H1 (cell line): ENCODE data around the gene MAGI2. TPM values are rescaled to one million over a fixed set of nuclear protein-coding genes. Genes with fewer than 3 reads are reported as not detected.

Source experiments
- CTCF ChIA-PET: fragments of 300-600 bp; sonication (Branson Sonifier 250); formaldehyde crosslinking; loops from one replicate; lab custom pipeline; 2021; ENCODE audit not compliant: partially characterized antibody; lab: Charles Lee
- POLR2A ChIA-PET: fragments of 300-600 bp; sonication (Branson Sonifier 250); formaldehyde crosslinking; loops from one replicate; lab custom pipeline; 2021; ENCODE audit warnings: inconsistent platforms; ENCODE audit not compliant: partially characterized antibody; lab: Charles Lee
- DNase-seq, 2 experiments: peaks; one replicate each; pipeline versions ENCODE4 v3.0.0 to v3.0.0-alpha.2; 2010 to 2022; ENCODE audit warnings: low spot score in 2 of 2, low read depth in 1 of 2, mixed read lengths in 1 of 2
- FAIRE-seq: peaks from 2 replicates; lab custom pipeline; 2011; peaks lifted over from hg19 to GRCh38; lab: Jason Lieb, UNC
- H2AFZ ChIP-seq: 2 replicates; pipeline ENCODE4 v1.8.1; 2012; ENCODE audit warnings: low read length, inconsistent platforms
- H2AK5ac ChIP-seq: 2 replicates; pipeline ENCODE4 v1.6.1; 2013; ENCODE audit warnings: low read depth, low read length
- H2BK120ac ChIP-seq: replicated peaks from 2 replicates; pipeline ENCODE3; 2013; ENCODE audit warnings: low read depth, low read length, inconsistent platforms
- H2BK12ac ChIP-seq: 2 replicates; pipeline ENCODE4 v1.6.1; 2013; ENCODE audit warnings: low read depth, low read length
- H2BK15ac ChIP-seq: 2 replicates; pipeline ENCODE4 v1.6.1; 2013; ENCODE audit warnings: low read length
- H2BK20ac ChIP-seq: 2 replicates; pipeline ENCODE4 v1.6.1; 2013; ENCODE audit warnings: low read length
- H2BK5ac ChIP-seq: 2 replicates; pipeline ENCODE4 v1.6.1; 2013; ENCODE audit warnings: low read depth, low read length
- H3K14ac ChIP-seq: 2 replicates; pipeline ENCODE4 v1.6.1; 2013; ENCODE audit warnings: inconsistent platforms; ENCODE audit not compliant: insufficient read length
- H3K18ac ChIP-seq: 2 replicates; pipeline ENCODE4 v1.6.1; 2013; ENCODE audit warnings: low read length; ENCODE audit errors: extremely low read depth
- H3K23ac ChIP-seq: 2 replicates; pipeline ENCODE4 v1.6.1; 2013; ENCODE audit warnings: inconsistent platforms; ENCODE audit not compliant: insufficient read length
- H3K23me2 ChIP-seq: 2 replicates; pipeline ENCODE4 v1.6.1; 2013; ENCODE audit warnings: low read depth, low read length
- H3K27ac ChIP-seq: 2 replicates; pipeline ENCODE4 v1.6.1; 2011; ENCODE audit warnings: low read depth, low read length, inconsistent platforms
- H3K27me3 ChIP-seq, 4 experiments: replicated peaks in 1 of 4; 1 replicate in 1 of 4; 2 replicates in 3 of 4; pipeline versions ENCODE4 v1.6.1 to v1.8.1; 2011 to 2013; ENCODE audit warnings: low read length in 3 of 4, mild to moderate bottlenecking in 3 of 4, inconsistent platforms in 2 of 4, mixed read lengths in 2 of 4, moderate library complexity in 1 of 4; ENCODE audit not compliant: control insufficient read depth in 3 of 4, insufficient read depth in 3 of 4; ENCODE audit errors: extremely low read depth in 1 of 4
- H3K36me3 ChIP-seq, 4 experiments: 2 replicates each; pipeline versions ENCODE4 v1.6.1 to v1.8.1; 2011 to 2013; ENCODE audit warnings: mild to moderate bottlenecking in 4 of 4, low read length in 3 of 4, moderate library complexity in 2 of 4, control low read depth in 1 of 4, inconsistent platforms in 1 of 4; ENCODE audit not compliant: insufficient read depth in 4 of 4, control insufficient read depth in 2 of 4
- H3K4ac ChIP-seq: replicated peaks from 2 replicates; pipeline ENCODE3; 2013; ENCODE audit warnings: low read length, low read depth, mixed read lengths, inconsistent platforms; ENCODE audit not compliant: insufficient read length
- H3K4me1 ChIP-seq, 4 experiments: replicated peaks in 1 of 4; 1 replicate in 1 of 4; 2 replicates in 3 of 4; pipeline versions ENCODE4 v1.6.1 to v1.8.1; 2011 to 2013; ENCODE audit warnings: low read length in 3 of 4, inconsistent platforms in 2 of 4, mixed read lengths in 1 of 4; ENCODE audit not compliant: insufficient read depth in 4 of 4, control insufficient read depth in 3 of 4
- H3K4me2 ChIP-seq, 2 experiments: 2 replicates each; pipeline versions ENCODE4 v1.6.1 to v1.8.1; 2011 to 2013; ENCODE audit warnings: low read depth in 2 of 2, low read length in 2 of 2, control low read depth in 1 of 2, inconsistent platforms in 1 of 2, mild to moderate bottlenecking in 1 of 2; ENCODE audit not compliant: insufficient read depth in 1 of 2
- H3K4me3 ChIP-seq, 4 experiments: fragments of 200-600, 300-600 bp in 1 of 4; sonication (generic), shearing (Covaris generic), sonication (Bioruptor Twin) in 1 of 4; 2 replicates each; pipeline versions ENCODE4 v1.5.1 to v1.8.1; 2011 to 2016; ENCODE audit warnings: low read length in 4 of 4, low read depth in 3 of 4, control low read depth in 2 of 4, inconsistent platforms in 2 of 4, mild to moderate bottlenecking in 2 of 4, mixed read lengths in 1 of 4, moderate library complexity in 1 of 4; ENCODE audit not compliant: insufficient read depth in 2 of 4; ENCODE audit errors: extremely low read depth in 1 of 4
- H3K56ac ChIP-seq: replicated peaks from 2 replicates; pipeline ENCODE3; 2013; ENCODE audit warnings: low read depth, mild to moderate bottlenecking, mixed read lengths, low read length, inconsistent platforms; ENCODE audit not compliant: insufficient read length
- H3K79me1 ChIP-seq: 2 replicates; pipeline ENCODE4 v1.6.1; 2013; ENCODE audit warnings: low read depth, low read length, control low read depth
- H3K79me2 ChIP-seq, 2 experiments: 2 replicates each; pipeline versions ENCODE4 v1.6.1 to v1.8.1; 2012 to 2013; ENCODE audit warnings: low read length in 2 of 2, mild to moderate bottlenecking in 2 of 2, inconsistent platforms in 1 of 2; ENCODE audit not compliant: insufficient read depth in 2 of 2, control insufficient read depth in 1 of 2
- H3K9ac ChIP-seq, 4 experiments: replicated peaks in 1 of 4; 1 replicate in 1 of 4; 2 replicates in 3 of 4; pipeline versions ENCODE4 v1.6.1 to v1.8.1; 2011 to 2013; ENCODE audit warnings: low read depth in 3 of 4, low read length in 3 of 4, control low read depth in 2 of 4, mild to moderate bottlenecking in 2 of 4, moderate library complexity in 2 of 4, inconsistent platforms in 1 of 4; ENCODE audit errors: extremely low read depth in 1 of 4
- H3K9me3 ChIP-seq, 2 experiments: 2 replicates each; pipeline versions ENCODE4 v1.6.1 to v1.8.1; 2012 to 2013; ENCODE audit warnings: mild to moderate bottlenecking in 2 of 2, moderate library complexity in 2 of 2, control low read depth in 1 of 2, inconsistent platforms in 1 of 2, low read depth in 1 of 2, low read length in 1 of 2, mixed read lengths in 1 of 2; ENCODE audit not compliant: insufficient read depth in 2 of 2
- H4K20me1 ChIP-seq, 2 experiments: replicated peaks in 1 of 2; 2 replicates each; pipeline versions ENCODE3 to v1.8.1; 2011 to 2013; ENCODE audit warnings: inconsistent platforms in 2 of 2, low read length in 2 of 2, mild to moderate bottlenecking in 1 of 2; ENCODE audit not compliant: insufficient read depth in 2 of 2, control insufficient read depth in 1 of 2
- H4K5ac ChIP-seq: 2 replicates; pipeline ENCODE4 v1.6.1; 2013; ENCODE audit warnings: low read length, low read depth, mixed read lengths, inconsistent platforms; ENCODE audit not compliant: insufficient read length
- H4K8ac ChIP-seq: 2 replicates; pipeline ENCODE4 v1.8.0; 2013; ENCODE audit warnings: mild to moderate bottlenecking, moderate library complexity, low read length, inconsistent platforms; ENCODE audit not compliant: insufficient read depth; ENCODE audit errors: extremely low read depth
- H4K91ac ChIP-seq: replicated peaks from 2 replicates; pipeline ENCODE3; 2013; ENCODE audit warnings: low read length, mixed read lengths, inconsistent platforms; ENCODE audit not compliant: insufficient read length
- RAD21 ChIP-seq, 2 experiments: IDR thresholded peaks in 1 of 2; conservative IDR thresholded peaks in 1 of 2; 2 replicates each; pipeline ENCODE4 v1.6.1; 2011; ENCODE audit warnings: low read depth in 2 of 2, low read length in 2 of 2, improper control_type of control experiment in 1 of 2, inconsistent platforms in 1 of 2, mild to moderate bottlenecking in 1 of 2, moderate library complexity in 1 of 2
- RXRA ChIP-seq: IDR thresholded peaks from 2 replicates; pipeline ENCODE4 v1.6.1; 2011; ENCODE audit warnings: low read depth, mild to moderate bottlenecking, low read length, moderate library complexity; ENCODE audit not compliant: insufficient read depth
- SAP30 ChIP-seq: fragments of 300-600 bp; sonication (generic); IDR thresholded peaks from 2 replicates; pipeline ENCODE4 v1.7.1; 2012; ENCODE audit warnings: low read length, moderate library complexity, mild to moderate bottlenecking, inconsistent platforms; ENCODE audit not compliant: insufficient read depth, insufficient replicate concordance
- SP1 ChIP-seq: IDR thresholded peaks from 2 replicates; pipeline ENCODE4 v1.6.1; 2011; ENCODE audit warnings: low read depth, low read length
- SRF ChIP-seq: IDR thresholded peaks from 2 replicates; pipeline ENCODE4 v1.6.1; 2011; ENCODE audit warnings: mild to moderate bottlenecking, low read depth, low read length, moderate library complexity
- WGBS, 2 experiments: shearing (Covaris generic) in 1 of 2; methylation state at CpG; one replicate each; pipeline versions ENCODE4 v1.1.6 to v1.1.7; 2013 to 2015; ENCODE audit warnings: low lambda C conversion rate in 2 of 2, mixed read lengths in 2 of 2, inconsistent platforms in 1 of 2, low coverage in 1 of 2, missing lambda C conversion rate in 1 of 2; ENCODE audit not compliant: insufficient replicate concordance in 2 of 2, insufficient coverage in 1 of 2, insufficient read length in 1 of 2; ENCODE audit errors: extremely low coverage in 1 of 2, missing lambda C conversion rate in 1 of 2; 5-methylcytosine and 5-hydroxymethylcytosine counted together
- polyA plus RNA-seq, 7 experiments: library from polyadenylated mRNA; depleted of rRNA in 3 of 7; stranded (reverse) in 5 of 7; unstranded in 2 of 7; fragments of >200 nt in 5 of 7; fragments of 200-250 nt in 2 of 7; gene quantifications; 1 replicate in 5 of 7; 2 replicates in 1 of 7; 4 replicates in 1 of 7; pipeline versions ENCODE4 v1.2.1 to v1.2.3, GENCODE V29; 2011 to 2013; ENCODE audit warnings: missing spikeins in 2 of 7, mixed read lengths in 2 of 7
- total RNA-seq: library from RNA; stranded (reverse); fragmentation: NEBNext Ultra II Directional; extraction: Animal tissue kit (Norgen Biotek cat#: 25700); gene quantifications from 2 replicates; pipeline ENCODE4 v1.2.1, GENCODE V29; 2021

MAGI2 gene
- total and polyA plus RNA-seq, 2 of the 8 experiments (the other 6 are each of a cell fraction or from before 2014, with no cell fraction given): 6.0 to 27.3 TPM

- Histone ChIP-seq H4K8ac (no peak overlapping the region), H3K14ac (no peak overlapping the region), H3K9ac (no peak overlapping the region), H3K18ac (no peak overlapping the region), H2AFZ (no peak overlapping the region), H3K27me3 (no peaks in the 10 kb centered on the region), H3K4me3 (no peak overlapping the region), H4K5ac (no peak overlapping the region), H2BK5ac (no peak overlapping the region), H3K4me2 (no peak overlapping the region), H4K20me1 (no peaks in the 10 kb centered on the region), H3K9me3 (no peaks in the 10 kb centered on the region), H4K91ac (no peak overlapping the region), H2AK5ac (no peak overlapping the region), H3K36me3 (no peaks in the 10 kb centered on the region), H3K79me1 (no peaks in the 10 kb centered on the region), H3K23ac (no peak overlapping the region), H3K56ac (no peak overlapping the region), H2BK12ac (no peak overlapping the region), H3K23me2 (no peaks in the 10 kb centered on the region), H2BK15ac (no peak overlapping the region), H3K4me1 (peaks cover 0 to 3% (median 0%) of the 10 kb centered on the region in 4 experiments; a peak in 2 of 7 replicates), H3K79me2 (no peaks in the 10 kb centered on the region), H3K4ac (no peak overlapping the region), H2BK120ac (no peak overlapping the region), H2BK20ac (no peak overlapping the region), H3K27ac (no peak overlapping the region)
- POLR2A ChIA-PET: no interaction called here
- 93% methylated on average over 1 of the region's 1 CpG; no CpG with 5 or more reads in 1 of the 2 experiments for WGBS, 2 experiments
- CTCF ChIA-PET: no interaction called here
- DNase-seq: no peak
- FAIRE-seq: no peak
- TF ChIP-seq SP1: no peak
- no peak for TF ChIP-seq SRF
- TF ChIP-seq RXRA: no peak
- no peak for TF ChIP-seq RAD21 (IDR thresholded peaks at IDR 0.05 in 1 of 2, conservative IDR thresholded peaks at IDR 0.05 in 1 of 2; ENCODE audit: low read depth in 2 of 2, low read length in 2 of 2)
- TF ChIP-seq SAP30: no peak
These were observed 1026.3 kb downstream of the MAGI2 start for GRCh38 chr7:78427209-78427608.
